HEK293 (cell line): ENCODE results near the gene CDX2.

Source experiments
- CTCF ChIA-PET: fragments of 350-600 bp; formaldehyde crosslinking; extraction: SDS; loops from one replicate; lab custom pipeline; 2021; ENCODE audit warnings: antibody characterized with exemption; lab: Yijun Ruan, JAX
- POLR2A ChIA-PET: fragments of 300-600 bp; formaldehyde crosslinking; extraction: SDS; loops from one replicate; lab custom pipeline; 2020; ENCODE audit warnings: antibody characterized with exemption, inconsistent platforms; lab: Yijun Ruan, JAX
- H3K27ac ChIP-seq: fragments of 200-500 bp; sonication (Bioruptor generic); 2 replicates; pipeline ENCODE4 v1.5.1; 2014; ENCODE audit warnings: low read depth, low read length, control low read depth, inconsistent platforms; ENCODE audit errors: extremely low read depth
- H3K36me3 ChIP-seq, 2 experiments: fragments of 200-500 bp in 1 of 2; sonication (Bioruptor generic) in 1 of 2; 1 replicate in 1 of 2; 2 replicates in 1 of 2; pipeline ENCODE4 v1.5.1; 2014 to 2017; ENCODE audit warnings: inconsistent platforms in 2 of 2, low read length in 2 of 2; ENCODE audit not compliant: control insufficient read depth in 2 of 2, insufficient read depth in 1 of 2
- H3K4me1 ChIP-seq: fragments of 200-500 bp; sonication (Bioruptor generic); 2 replicates; pipeline ENCODE4 v1.5.1; 2014; ENCODE audit warnings: mild to moderate bottlenecking, low read length, inconsistent platforms; ENCODE audit not compliant: control insufficient read depth, insufficient read depth
- H3K4me3 ChIP-seq: 2 replicates; pipeline ENCODE4 v1.5.1; 2011; ENCODE audit warnings: low read depth, mild to moderate bottlenecking, control low read depth, low read length, moderate library complexity
- H3K9me3 ChIP-seq: fragments of 200-500 bp; sonication (Bioruptor generic); 2 replicates; pipeline ENCODE4 v1.5.1; 2014; ENCODE audit warnings: low read depth, low read length, inconsistent platforms; ENCODE audit not compliant: control insufficient read depth, insufficient read depth
- KLF1 ChIP-seq: fragments of 450-650 bp; formaldehyde crosslinking; IDR thresholded peaks from 2 replicates; pipeline ENCODE4 v1.5.1; 2016; ENCODE audit warnings: missing biosample characterization, missing genetic modification characterization
- KLF10 ChIP-seq: fragments of 450-650 bp; IDR thresholded peaks from 2 replicates; pipeline ENCODE4 v1.5.1; 2018; ENCODE audit warnings: missing biosample characterization, mild to moderate bottlenecking, missing genetic modification characterization
- KLF8 ChIP-seq: fragments of 450-650 bp; formaldehyde crosslinking; IDR thresholded peaks from 2 replicates; pipeline ENCODE4 v1.5.1; 2016; ENCODE audit warnings: missing biosample characterization, missing genetic modification characterization
- MEIS1 ChIP-seq: sonication (generic); formaldehyde crosslinking; IDR thresholded peaks from 2 replicates; pipeline ENCODE4 v1.8.1; 2022; ENCODE audit warnings: missing genetic modification reagents, mild to moderate bottlenecking, borderline replicate concordance
- REST ChIP-seq: fragments of 450-650 bp; formaldehyde crosslinking; IDR thresholded peaks from 2 replicates; pipeline ENCODE4 v1.5.1; 2016; ENCODE audit warnings: missing biosample characterization, missing genetic modification characterization
- SCRT1 ChIP-seq: fragments of 450-650 bp; formaldehyde crosslinking; IDR thresholded peaks from 2 replicates; pipeline ENCODE4 v1.5.1; 2016; ENCODE audit warnings: missing biosample characterization, missing genetic modification characterization, borderline replicate concordance
- SCRT2 ChIP-seq: fragments of 450-650 bp; formaldehyde crosslinking; IDR thresholded peaks from 2 replicates; pipeline ENCODE4 v1.5.1; 2016; ENCODE audit warnings: missing biosample characterization, missing genetic modification characterization
- ZBTB17 ChIP-seq: fragments of 450-650 bp; formaldehyde crosslinking; IDR thresholded peaks from 2 replicates; pipeline ENCODE4 v1.5.1; 2016; ENCODE audit warnings: missing biosample characterization, missing genetic modification characterization
- ZFHX2 ChIP-seq: fragments of 450-650 bp; formaldehyde crosslinking; conservative IDR thresholded peaks from 2 replicates; pipeline ENCODE4 v1.5.1; 2016; ENCODE audit warnings: missing biosample characterization, missing genetic modification characterization
- ZIC2 ChIP-seq: fragments of 450-650 bp; formaldehyde crosslinking; IDR thresholded peaks from 2 replicates; pipeline ENCODE4 v1.5.1; 2016; ENCODE audit warnings: missing biosample characterization, missing genetic modification characterization
- ZNF112 ChIP-seq: fragments of 450-650 bp; formaldehyde crosslinking; IDR thresholded peaks from 2 replicates; pipeline ENCODE4 v1.5.0; 2017; ENCODE audit warnings: missing biosample characterization, missing genetic modification characterization
- ZNF140 ChIP-seq: fragments of 450-650 bp; formaldehyde crosslinking; IDR thresholded peaks from 2 replicates; pipeline ENCODE4 v1.5.1; 2016; ENCODE audit warnings: missing biosample characterization, missing genetic modification characterization
- ZNF473 ChIP-seq: fragments of 450-650 bp; formaldehyde crosslinking; IDR thresholded peaks from 2 replicates; pipeline ENCODE4 v1.5.1; 2017; ENCODE audit warnings: missing biosample characterization, missing genetic modification characterization
- ZNF521 ChIP-seq: fragments of 450-650 bp; formaldehyde crosslinking; IDR thresholded peaks from 2 replicates; pipeline ENCODE4 v1.5.1; 2017; ENCODE audit warnings: missing biosample characterization, mild to moderate bottlenecking, missing genetic modification characterization
- ZNF571 ChIP-seq: fragments of 450-650 bp; formaldehyde crosslinking; IDR thresholded peaks from 2 replicates; pipeline ENCODE4 v1.5.0; 2017; ENCODE audit warnings: missing biosample characterization, missing genetic modification characterization
- ZNF580 ChIP-seq: fragments of 450-650 bp; formaldehyde crosslinking; IDR thresholded peaks from 2 replicates; pipeline ENCODE4 v1.5.1; 2016; ENCODE audit warnings: missing biosample characterization, missing genetic modification characterization
- ZNF623 ChIP-seq: fragments of 450-650 bp; formaldehyde crosslinking; IDR thresholded peaks from 2 replicates; pipeline ENCODE4 v1.5.1; 2016; ENCODE audit warnings: missing biosample characterization, missing genetic modification characterization
- ZNF624 ChIP-seq: fragments of 450-650 bp; formaldehyde crosslinking; IDR thresholded peaks from 2 replicates; pipeline ENCODE4 v1.5.1; 2017; ENCODE audit warnings: missing biosample characterization, missing genetic modification characterization
- ZNF645 ChIP-seq: fragments of 450-650 bp; formaldehyde crosslinking; IDR thresholded peaks from 2 replicates; pipeline ENCODE4; 2016; ENCODE audit warnings: missing biosample characterization, missing genetic modification characterization
- ZNF677 ChIP-seq: fragments of 450-650 bp; IDR thresholded peaks from 2 replicates; pipeline ENCODE4 v1.5.0; 2018; ENCODE audit warnings: missing biosample characterization, mild to moderate bottlenecking, missing genetic modification characterization, moderate library complexity
- ZNF837 ChIP-seq: fragments of 450-650 bp; formaldehyde crosslinking; IDR thresholded peaks from 2 replicates; pipeline ENCODE4 v1.5.1; 2016; ENCODE audit warnings: missing biosample characterization, missing genetic modification characterization
- ZXDB ChIP-seq: fragments of 450-650 bp; formaldehyde crosslinking; IDR thresholded peaks from 2 replicates; pipeline ENCODE4 v1.5.1; 2016; ENCODE audit warnings: missing biosample characterization, missing genetic modification characterization

Gene CDX2

GRCh38 chr13:28002886-28003698, 34.0 kb upstream of the CDX2 start:
- Histone ChIP-seq H3K27ac (no peak overlapping the region), H3K9me3 (no peaks in the 10 kb centered on the region)
- ChIA-PET CTCF (no interaction called here), POLR2A (no interaction called here)
- TF ChIP-seq ZNF623 (tag by site-specific recombination) (no peak), ZNF645 (tag by site-specific recombination) (no peak), ZNF140 (no peak), SCRT2 (no peak; the same call in 1 of the 2 replicates), KLF10 (tag by site-specific recombination) (no peak), ZNF837 (tag by site-specific recombination) (no peak)
- TF ChIP-seq, all 188 proteins: peak for 0
- H3K4me1 ChIP-seq, result no peaks in the 10 kb centered on the region
- H3K4me3 ChIP-seq, result no peak overlapping the region
- H3K36me3 ChIP-seq, result no peaks in the 10 kb centered on the region

- Histone ChIP-seq H3K4me1 (no peaks in the 10 kb centered on the region), H3K4me3 (no peak overlapping the region), H3K36me3 (no peaks in the 10 kb centered on the region), H3K27ac (no peak overlapping the region), H3K9me3 (no peaks in the 10 kb centered on the region)
- POLR2A ChIA-PET, result no interaction called here
- CTCF ChIA-PET, result interaction anchor here (1.5 kb wide), 1 partner anchor 17 kb away, joined by 3 read pairs; no protein-coding TSS in a partner anchor
- TF ChIP-seq ZIC2 (tag by site-specific recombination), result peak; percentile 38; the same call in 1 of the 2 replicates
- no peak for TF ChIP-seq ZNF580 (tag by site-specific recombination)
These were observed 32.8 kb upstream of the CDX2 start for GRCh38 chr13:28001837-28002473.

- H3K4me1 ChIP-seq, result no peaks in the 10 kb centered on the region
- TF ChIP-seq ZNF624 (tag by site-specific recombination) (no peak), ZFHX2 (tag by site-specific recombination) (peak; percentile 32; the same call in 1 of the 2 replicates), KLF8 (tag by site-specific recombination) (no peak)
- CTCF ChIA-PET, result interaction anchor here (1.5 kb wide), 1 partner anchor 16 kb away, joined by 3 read pairs; no protein-coding TSS in a partner anchor
These were observed 31.9 kb upstream of the CDX2 start for GRCh38 chr13:28001049-28001448.

GRCh38 chr13:28000567-28000966, 31.5 kb upstream of the CDX2 start:
- CTCF ChIA-PET, result interaction anchor here (1.5 kb wide), 1 partner anchor 16 kb away, joined by 3 read pairs; no protein-coding TSS in a partner anchor
- POLR2A ChIA-PET, result no interaction called here
- no peak for TF ChIP-seq ZXDB (tag by site-specific recombination)
- no peak for TF ChIP-seq ZNF473 (tag by site-specific recombination)
- TF ChIP-seq MEIS1 (CRISPR knock-in tag), result no peak
- no peak for TF ChIP-seq SCRT1 (tag by site-specific recombination)
- TF ChIP-seq ZBTB17 (tag by site-specific recombination), result no peak
- no peak for TF ChIP-seq ZNF521 (tag by site-specific recombination)
- no peak for TF ChIP-seq KLF1
- no peak for TF ChIP-seq ZNF112 (tag by site-specific recombination)
- TF ChIP-seq ZNF571, result no peak
- no peak for TF ChIP-seq ZNF677 (tag by site-specific recombination)
- TF ChIP-seq REST (tag by site-specific recombination), result no peak

More at GRCh38 chr13:28001049-28001448, 31.9 kb upstream of the CDX2 start:
- Histone ChIP-seq H3K9me3 (no peaks in the 10 kb centered on the region), H3K36me3 (no peaks in the 10 kb centered on the region), H3K4me3 (no peak overlapping the region), H3K27ac (no peak overlapping the region)
- POLR2A ChIA-PET, result no interaction called here

More at GRCh38 chr13:28000567-28000966, 31.5 kb upstream of the CDX2 start:
- H3K36me3 ChIP-seq, result no peaks in the 10 kb centered on the region
- no peak overlapping the region for H3K27ac ChIP-seq
- no peaks in the 10 kb centered on the region for H3K9me3 ChIP-seq
- no peak overlapping the region for H3K4me3 ChIP-seq
- no peaks in the 10 kb centered on the region for H3K4me1 ChIP-seq
